Fibroblast of lung (primary cell): Measurements from ENCODE around the gene NLRP4.

Experiments
- EZH2 ChIP-seq: IDR thresholded peaks from 2 replicates; pipeline ENCODE4 v1.5.1; 2012; ENCODE audit warnings: low read length, control low read depth, mild to moderate bottlenecking; ENCODE audit errors: missing control alignments
- TF ChIP-seq, protein P1 (sequence below), 2 donors: IDR thresholded peaks in 1 of 2; conservative IDR thresholded peaks in 1 of 2; 1 replicate in 1 of 2; 2 replicates in 1 of 2; pipeline ENCODE4 v1.5.1; 2011 to 2012; ENCODE audit warnings: low read length in 2 of 2, control low read depth in 1 of 2, inconsistent platforms in 1 of 2, low read depth in 1 of 2, mild to moderate bottlenecking in 1 of 2

DNA sequence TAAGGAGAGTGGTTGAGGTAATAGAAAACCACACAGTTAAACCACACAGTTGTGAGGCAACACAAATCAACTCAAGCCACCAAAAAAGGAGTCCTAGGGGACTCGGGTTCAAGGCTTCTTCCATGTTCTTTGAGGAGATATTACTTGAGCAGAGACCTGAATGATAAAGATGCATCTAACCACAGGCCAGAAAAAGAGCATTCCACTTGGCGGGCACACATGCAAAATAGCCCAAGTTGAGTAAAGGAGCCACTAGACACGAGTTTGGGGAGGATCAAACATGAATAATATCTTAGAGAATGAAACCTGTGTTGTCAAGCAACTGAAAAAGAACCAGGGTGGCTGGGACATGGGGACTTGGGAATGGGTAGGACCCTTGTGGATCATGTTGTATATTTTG lies 30.2 kb downstream of the NLRP4 start:
- TF ChIP-seq, protein P1, sequence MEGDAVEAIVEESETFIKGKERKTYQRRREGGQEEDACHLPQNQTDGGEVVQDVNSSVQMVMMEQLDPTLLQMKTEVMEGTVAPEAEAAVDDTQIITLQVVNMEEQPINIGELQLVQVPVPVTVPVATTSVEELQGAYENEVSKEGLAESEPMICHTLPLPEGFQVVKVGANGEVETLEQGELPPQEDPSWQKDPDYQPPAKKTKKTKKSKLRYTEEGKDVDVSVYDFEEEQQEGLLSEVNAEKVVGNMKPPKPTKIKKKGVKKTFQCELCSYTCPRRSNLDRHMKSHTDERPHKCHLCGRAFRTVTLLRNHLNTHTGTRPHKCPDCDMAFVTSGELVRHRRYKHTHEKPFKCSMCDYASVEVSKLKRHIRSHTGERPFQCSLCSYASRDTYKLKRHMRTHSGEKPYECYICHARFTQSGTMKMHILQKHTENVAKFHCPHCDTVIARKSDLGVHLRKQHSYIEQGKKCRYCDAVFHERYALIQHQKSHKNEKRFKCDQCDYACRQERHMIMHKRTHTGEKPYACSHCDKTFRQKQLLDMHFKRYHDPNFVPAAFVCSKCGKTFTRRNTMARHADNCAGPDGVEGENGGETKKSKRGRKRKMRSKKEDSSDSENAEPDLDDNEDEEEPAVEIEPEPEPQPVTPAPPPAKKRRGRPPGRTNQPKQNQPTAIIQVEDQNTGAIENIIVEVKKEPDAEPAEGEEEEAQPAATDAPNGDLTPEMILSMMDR (conservative IDR thresholded peaks at IDR 0.05 in 1 of 2, IDR thresholded peaks at IDR 0.05 in 1 of 2; ENCODE audit: low read depth in 1 of 2, low read length in 2 of 2), result no peak
- TF ChIP-seq EZH2, result no peak
